GM12878 (cell line): ENCODE results near the gene COMMD3. TPM values are rescaled to one million over a fixed set of nuclear protein-coding genes. Genes with fewer than 3 reads are reported as not detected.
A peak's percentile ranks its signal among the peaks of the same experiment; 100 is the strongest.

Experiments
- ATAC-seq: fragments of 200-7000 bp; cut with Tn5 transposase; 3 replicates; pipeline ENCODE4 v1.9.1; 2020; ENCODE audit warnings: mild to moderate bottlenecking, moderate library complexity
- BruUV-seq: library from RNA; stranded (reverse); fragments of 400-500 nt; replicated peaks from 2 replicates; lab custom pipeline; 2021; lab: Mats Ljungman, UMichigan
- CTCF ChIA-PET: fragments of 300-600 bp; sonication (Branson Sonifier 250); formaldehyde crosslinking; extraction: SDS; loops from one replicate; lab custom pipeline; 2021; ENCODE audit warnings: inconsistent platforms; lab: Yijun Ruan, JAX
- POLR2A ChIA-PET: fragments of 350-600 bp; formaldehyde crosslinking; extraction: SDS; loops from one replicate; lab custom pipeline; 2021; ENCODE audit warnings: inconsistent platforms; lab: Charles Lee
- RAD21 ChIA-PET: fragments of 300-600 bp; sonication (Branson Sonifier 250); formaldehyde crosslinking; loops from one replicate; lab custom pipeline; 2023; ENCODE audit warnings: antibody characterized with exemption; ENCODE audit not compliant: unreplicated experiment; lab: Charles Lee
- SMC1A ChIA-PET: fragments of 300-600 bp; sonication (Branson Sonifier 250); formaldehyde crosslinking; loops from one replicate; lab custom pipeline; 2023; ENCODE audit not compliant: unreplicated experiment, uncharacterized antibody; lab: Charles Lee
- DNase-seq: peaks from one replicate; pipeline ENCODE4 v3.0.0-alpha.2; 2011; ENCODE audit warnings: low read depth, low spot score
- FAIRE-seq: peaks from 3 replicates; lab custom pipeline; 2011; peaks lifted over from hg19 to GRCh38; lab: Jason Lieb, UNC
- H2AFZ ChIP-seq: 2 replicates; pipeline ENCODE4 v1.6.0; 2011; ENCODE audit warnings: low read depth, low read length, control low read depth; ENCODE audit not compliant: control insufficient read depth
- H3K27ac ChIP-seq: 2 replicates; pipeline ENCODE4 v1.5.1; 2011; ENCODE audit warnings: control low read depth; ENCODE audit not compliant: control insufficient read depth, insufficient read depth
- H3K27me3 ChIP-seq, 2 experiments: replicated peaks in 1 of 2; 2 replicates each; pipeline versions ENCODE4 v1.6.0 to v1.6.1; 2011; ENCODE audit warnings: low read length in 1 of 2; ENCODE audit not compliant: control insufficient read depth in 2 of 2, insufficient read depth in 2 of 2
- H3K36me3 ChIP-seq, 2 experiments: 2 replicates each; pipeline ENCODE4 v1.5.1; 2011; ENCODE audit warnings: low read length in 1 of 2; ENCODE audit not compliant: control insufficient read depth in 2 of 2, insufficient read depth in 2 of 2
- H3K4me1 ChIP-seq: 2 replicates; pipeline ENCODE4 v1.6.1; 2011; ENCODE audit warnings: mild to moderate bottlenecking, low read length, moderate library complexity, mixed read lengths; ENCODE audit not compliant: control insufficient read depth, insufficient read depth
- H3K4me2 ChIP-seq: 2 replicates; pipeline ENCODE4 v1.6.0; 2011; ENCODE audit warnings: control low read depth; ENCODE audit not compliant: control insufficient read depth, insufficient read depth
- H3K4me3 ChIP-seq: fragments of 200-600 bp; sonication (generic); 2 replicates; pipeline ENCODE4 v1.5.1; 2016
- H3K79me2 ChIP-seq: 2 replicates; pipeline ENCODE4 v1.6.0; 2011; ENCODE audit warnings: low read length; ENCODE audit not compliant: control insufficient read depth, insufficient read depth
- H3K9ac ChIP-seq: 2 replicates; pipeline ENCODE4 v1.8.0; 2011; ENCODE audit warnings: low read length, control low read depth, mixed read lengths; ENCODE audit not compliant: control insufficient read depth, insufficient read depth
- H3K9me3 ChIP-seq: replicated peaks from 3 replicates; pipeline ENCODE4 v1.5.1; 2011; ENCODE audit warnings: mild to moderate bottlenecking, low read length; ENCODE audit not compliant: control insufficient read depth, insufficient read depth
- H4K20me1 ChIP-seq: 2 replicates; pipeline ENCODE4 v1.6.0; 2011; ENCODE audit not compliant: control insufficient read depth, insufficient read depth
- ATF7 ChIP-seq: fragments of 450-650 bp; IDR thresholded peaks from 2 replicates; pipeline ENCODE4 v1.6.1; 2016; ENCODE audit warnings: low read depth, mild to moderate bottlenecking
- RAD21 ChIP-seq: IDR thresholded peaks from 2 replicates; pipeline ENCODE4 v1.6.1; 2011; ENCODE audit warnings: mild to moderate bottlenecking, low read depth, low read length, moderate library complexity; ENCODE audit not compliant: insufficient read depth
- RAD51 ChIP-seq: fragments of 450-650 bp; IDR thresholded peaks from 2 replicates; pipeline ENCODE4 v1.6.1; 2016; ENCODE audit warnings: moderate library complexity, mild to moderate bottlenecking, inconsistent platforms
- RUNX3 ChIP-seq: IDR thresholded peaks from 2 replicates; pipeline ENCODE4 v1.6.1; 2012; ENCODE audit warnings: low read length, inconsistent platforms
- SPI1 ChIP-seq: IDR thresholded peaks from 2 replicates; pipeline ENCODE4 v1.6.1; 2011; ENCODE audit warnings: low read depth, mild to moderate bottlenecking, low read length, moderate library complexity, borderline replicate concordance; ENCODE audit not compliant: insufficient read depth
- WGBS: methylation state at CpG from one replicate; pipeline ENCODE4 v1.1.6; 2016; ENCODE audit warnings: low lambda C conversion rate; ENCODE audit not compliant: insufficient replicate concordance, insufficient coverage; ENCODE audit errors: missing lambda C conversion rate; 5-methylcytosine and 5-hydroxymethylcytosine counted together
- in situ Hi-C: fragments of 300-500 bp; cut with MboI; formaldehyde crosslinking; loops from 9 replicates; pipeline ENCODE4 v1.14.3; 2018; ENCODE audit warnings: mixed read lengths
- intact Hi-C: fragments of 100-400 bp; cut with micrococcal nuclease; formaldehyde crosslinking; loops from one replicate; pipeline ENCODE4 v1.14.2; 2022; ENCODE audit not compliant: unreplicated experiment
- polyA plus RNA-seq, 11 experiments: library from polyadenylated mRNA; depleted of rRNA in 4 of 11; unstranded in 6 of 11; stranded (reverse) in 5 of 11; fragments of >200 nt; fragmentation: Nextera tagmentation in 4 of 11; fragmentation: Illumina TruSeq in 1 of 11; extraction: Ambion mirVana in 4 of 11; extraction: Trizol in 1 of 11; gene quantifications; 1 replicate in 1 of 11; 2 replicates in 10 of 11; pipeline versions ENCODE4 v1.2.1 to v1.2.3, GENCODE V29; 2011 to 2016; ENCODE audit warnings: inconsistent platforms in 2 of 11, missing spikeins in 2 of 11, low read depth in 1 of 11
- total RNA-seq, 4 experiments: library from RNA; depleted of rRNA in 3 of 4; stranded (reverse); fragments of >200 nt in 3 of 4; fragmentation: Illumina TruSeq in 1 of 4; extraction: Trizol in 1 of 4; gene quantifications; 2 replicates each; pipeline versions ENCODE4 v1.2.1 to v1.2.3, GENCODE V29; 2013 to 2021

Gene COMMD3
- total and polyA plus RNA-seq, 10 of the 15 experiments (the other 5 are each of a cell fraction or from before 2014, with no cell fraction given) = 64.5 to 248 (median 84.4) TPM

GRCh38 chr10:22365233-22365632, 49.0 kb downstream of the COMMD3 start:
- no peak overlapping the region for H3K4me3 ChIP-seq
- H3K4me1 ChIP-seq = peaks cover 19% of the 10 kb centered on the region
- POLR2A ChIA-PET = no interaction called here
- RAD21 ChIA-PET = interaction anchor here (1.0 to 1.7 kb wide), 2 partner anchors 24 to 371 kb away, joined by 3 to 4 read pairs; no protein-coding TSS in a partner anchor
- no peaks in the 10 kb centered on the region for H3K27me3 ChIP-seq
- no peaks in the 10 kb centered on the region for H3K79me2 ChIP-seq
- SMC1A ChIA-PET = interaction anchor here (0.6 to 2.3 kb wide), 3 partner anchors 14 to 209 kb away, joined by 3 to 9 read pairs (median 4); no protein-coding TSS in a partner anchor
- no peak for FAIRE-seq
- no peak overlapping the region for H3K27ac ChIP-seq
- CTCF ChIA-PET = interaction anchor here (1.5 kb wide), 1 partner anchor 14 kb away, joined by 6 read pairs; no protein-coding TSS in a partner anchor
- TF ChIP-seq RAD21 = no peak
- TF ChIP-seq SPI1 = peak; percentile 80
- TF ChIP-seq ATF7 = peak; percentile 58; the same call in 1 of the 2 replicates
- no peaks in the 10 kb centered on the region for H3K36me3 ChIP-seq
- peak; percentile 75 for ATAC-seq
- BruUV-seq = no TSS peak
- in situ Hi-C loops = no loop called here
- intact Hi-C loops = no loop called here
- DNase-seq = no peak
- no peaks in the 10 kb centered on the region for H3K9me3 ChIP-seq
- no peaks in the 10 kb centered on the region for H4K20me1 ChIP-seq
- H2AFZ ChIP-seq = no peak overlapping the region
- 100% methylated on average over 1 of the region's 1 CpG for WGBS
- H3K4me2 ChIP-seq = no peak overlapping the region
- H3K9ac ChIP-seq = no peak overlapping the region

GRCh38 chr10:22365644-22366434, 49.7 kb downstream of the COMMD3 start:
- POLR2A ChIA-PET = no interaction called here
- no peak overlapping the region for H3K4me3 ChIP-seq
- DNase-seq = no peak
- FAIRE-seq = peak; percentile 79
- SMC1A ChIA-PET = interaction anchor here (1.0 to 2.3 kb wide), 2 partner anchors 13 to 16 kb away, joined by 4 to 9 read pairs; no protein-coding TSS in a partner anchor
- TF ChIP-seq RUNX3 (peak; percentile 52; the same call in 1 of the 2 replicates), RAD51 (no peak)
- peaks cover 19% of the 10 kb centered on the region for H3K4me1 ChIP-seq
- in situ Hi-C loops = no loop called here
- H3K9me3 ChIP-seq = no peaks in the 10 kb centered on the region
- H3K27me3 ChIP-seq = no peaks in the 10 kb centered on the region
- no peak overlapping the region for H3K27ac ChIP-seq
- H3K79me2 ChIP-seq = no peaks in the 10 kb centered on the region
- H3K9ac ChIP-seq = no peak overlapping the region
- no peaks in the 10 kb centered on the region for H4K20me1 ChIP-seq
- H3K4me2 ChIP-seq = no peak overlapping the region
- no peak overlapping the region for H2AFZ ChIP-seq
- RAD21 ChIA-PET = interaction anchor here (1.0 to 1.7 kb wide), 3 partner anchors 22 to 372 kb away, joined by 3 to 5 read pairs (median 4); no protein-coding TSS in a partner anchor
- H3K36me3 ChIP-seq = no peaks in the 10 kb centered on the region
- BruUV-seq = no TSS peak
- intact Hi-C loops = no loop called here
- peak; percentile 46 for ATAC-seq
- CTCF ChIA-PET = interaction anchor here (1.5 kb wide), 1 partner anchor 13 kb away, joined by 6 read pairs; no protein-coding TSS in a partner anchor
- 81% methylated on average over 4 of the region's 4 CpGs for WGBS
